Activated CD4-positive, alpha-beta T cell treated with anti-CD3 and anti-CD28 coated beads, Interleukin-2, Interleukin-6, amounts not matched to agents 100 ng/mL and 50 ng/mL, durations not matched to agents 16 hours and 8 hours (primary cell): ENCODE results near the gene CENPP.

ENCODE experiments used
- DNase-seq: peaks from one replicate; pipeline ENCODE4 v3.0.0-alpha.2; 2020

The CENPP gene

GRCh38 chr9:92513349-92513748, 187.6 kb downstream of the CENPP start:
- no peak for DNase-seq

GRCh38 chr9:92514635-92515034, 188.9 kb downstream of the CENPP start:
- DNase-seq = no peak

- no peak for DNase-seq
Measured at GRCh38 chr9:92516521-92516920, 190.8 kb downstream of the CENPP start.

- DNase-seq = no peak
Measured at GRCh38 chr9:92517046-92517445, 191.3 kb downstream of the CENPP start.

- DNase-seq = no peak
Measured at GRCh38 chr9:92518199-92518598, 192.4 kb downstream of the CENPP start.

GRCh38 chr9:92520837-92521236, 195.1 kb downstream of the CENPP start:
- DNase-seq = no peak

GRCh38 chr9:92522983-92523970, 197.5 kb downstream of the CENPP start:
- no peak for DNase-seq

- DNase-seq = no peak
Measured at GRCh38 chr9:92524881-92525280, 199.1 kb downstream of the CENPP start.

- DNase-seq = no peak
Measured at GRCh38 chr9:92525306-92525705, 199.6 kb downstream of the CENPP start.

GRCh38 chr9:92527291-92527828, 201.6 kb downstream of the CENPP start:
- DNase-seq = peak; percentile 14

GRCh38 chr9:92527832-92528521, 202.2 kb downstream of the CENPP start:
- DNase-seq = no peak

GRCh38 chr9:92528522-92528849, 202.7 kb downstream of the CENPP start:
- DNase-seq = no peak

- no peak for DNase-seq
Measured at GRCh38 chr9:92529124-92529523, 203.4 kb downstream of the CENPP start.

- no peak for DNase-seq
Measured at GRCh38 chr9:92530893-92531292, 205.1 kb downstream of the CENPP start.

- no peak for DNase-seq
Measured at GRCh38 chr9:92534204-92534603, 208.5 kb downstream of the CENPP start.

- DNase-seq = peak; percentile 12
Measured at GRCh38 chr9:92534674-92535073, 208.9 kb downstream of the CENPP start.

- no peak for DNase-seq
Measured at GRCh38 chr9:92535940-92536850, 210.4 kb downstream of the CENPP start, which contains the start of gene ECM2. TSS of gene ECM2 (minus strand) at chr9:92535990. CDS start at chr9:92522866, 13,124 bp downstream.

GRCh38 chr9:92538541-92538940, 212.8 kb downstream of the CENPP start:
- no peak for DNase-seq

- no peak for DNase-seq
Measured at GRCh38 chr9:92543972-92544371, 218.2 kb downstream of the CENPP start.

GRCh38 chr9:92545002-92545510, 219.3 kb downstream of the CENPP start:
- DNase-seq = no peak

- DNase-seq = no peak
Measured at GRCh38 chr9:92547356-92547755, 221.6 kb downstream of the CENPP start.

- no peak for DNase-seq
Measured at GRCh38 chr9:92550765-92551164, 225.0 kb downstream of the CENPP start.
